D721Med (cell line): ENCODE results near the gene CADPS.

ENCODE experiments used
- DNase-seq: peaks from one replicate; pipeline ENCODE4 v3.0.0; 2011; ENCODE audit warnings: low spot score; ENCODE audit not compliant: insufficient read length
- FAIRE-seq: peaks from 2 replicates; lab custom pipeline; 2011; peaks lifted over from hg19 to GRCh38; lab: Jason Lieb, UNC
- TF ChIP-seq, protein P1 (sequence below): IDR thresholded peaks from 2 replicates; pipeline ENCODE4 v1.5.1; 2012; ENCODE audit warnings: mild to moderate bottlenecking, control low read depth; ENCODE audit not compliant: insufficient read depth; ENCODE audit errors: missing control alignments

CADPS gene

DNA sequence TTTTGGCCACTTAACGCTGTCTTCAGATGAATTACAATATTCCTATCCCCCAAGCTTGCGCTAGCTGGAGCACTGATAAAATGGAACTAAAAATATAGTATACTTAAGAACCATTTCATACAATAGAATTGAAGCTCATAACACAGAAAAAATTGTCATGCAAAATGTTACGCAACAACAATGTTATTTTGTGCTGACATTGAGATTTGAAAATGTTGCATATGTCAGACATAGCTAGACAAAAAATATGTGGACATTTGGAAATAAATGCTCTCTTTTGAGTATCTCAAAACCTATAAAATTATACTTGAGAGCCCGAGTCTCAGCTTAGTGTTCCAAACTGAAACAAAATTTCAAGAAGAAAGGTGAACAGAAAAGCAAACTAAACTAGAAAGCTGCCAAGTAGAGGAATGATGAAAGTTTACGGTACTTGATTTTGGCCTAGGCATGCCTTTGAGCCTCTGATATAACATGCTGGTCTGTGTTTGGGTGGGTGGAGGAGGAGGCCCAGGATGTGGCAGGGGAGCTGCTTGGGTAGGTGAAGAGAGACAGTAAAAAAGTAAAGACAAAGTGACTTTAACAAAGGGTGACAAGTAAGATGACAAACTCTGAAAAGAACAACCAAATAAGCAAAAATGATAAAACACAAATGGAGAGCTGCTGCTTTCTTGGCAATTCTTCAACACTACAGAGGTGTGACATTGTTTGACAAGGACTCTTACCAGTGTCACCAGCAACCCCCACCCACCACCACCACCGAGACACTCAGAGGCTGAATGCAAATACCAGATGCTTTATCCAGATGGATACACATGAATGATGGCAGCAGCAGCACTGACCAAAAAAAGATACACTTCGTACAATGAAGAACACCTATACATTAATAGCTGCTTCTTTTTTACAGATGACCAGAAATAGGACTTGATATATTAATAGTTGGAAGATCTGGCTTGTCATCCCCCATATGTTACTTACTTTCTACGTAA is 372.6 kb downstream of the CADPS start:
- TF ChIP-seq, protein P1, sequence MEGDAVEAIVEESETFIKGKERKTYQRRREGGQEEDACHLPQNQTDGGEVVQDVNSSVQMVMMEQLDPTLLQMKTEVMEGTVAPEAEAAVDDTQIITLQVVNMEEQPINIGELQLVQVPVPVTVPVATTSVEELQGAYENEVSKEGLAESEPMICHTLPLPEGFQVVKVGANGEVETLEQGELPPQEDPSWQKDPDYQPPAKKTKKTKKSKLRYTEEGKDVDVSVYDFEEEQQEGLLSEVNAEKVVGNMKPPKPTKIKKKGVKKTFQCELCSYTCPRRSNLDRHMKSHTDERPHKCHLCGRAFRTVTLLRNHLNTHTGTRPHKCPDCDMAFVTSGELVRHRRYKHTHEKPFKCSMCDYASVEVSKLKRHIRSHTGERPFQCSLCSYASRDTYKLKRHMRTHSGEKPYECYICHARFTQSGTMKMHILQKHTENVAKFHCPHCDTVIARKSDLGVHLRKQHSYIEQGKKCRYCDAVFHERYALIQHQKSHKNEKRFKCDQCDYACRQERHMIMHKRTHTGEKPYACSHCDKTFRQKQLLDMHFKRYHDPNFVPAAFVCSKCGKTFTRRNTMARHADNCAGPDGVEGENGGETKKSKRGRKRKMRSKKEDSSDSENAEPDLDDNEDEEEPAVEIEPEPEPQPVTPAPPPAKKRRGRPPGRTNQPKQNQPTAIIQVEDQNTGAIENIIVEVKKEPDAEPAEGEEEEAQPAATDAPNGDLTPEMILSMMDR: no peak
- DNase-seq: no peak

GRCh38 chr3:62501289-62501668 is 373.9 kb downstream of the CADPS start:
- no peak for DNase-seq
- peak; percentile 29 for FAIRE-seq
- TF ChIP-seq, protein P1: no peak

More for the DNA sequence above, 372.6 kb downstream of the CADPS start:
- FAIRE-seq: no peak

- DNase-seq: no peak
- no peak for FAIRE-seq
- TF ChIP-seq, protein P1: no peak
Measured at GRCh38 chr3:62500556-62501288, 374.5 kb downstream of the CADPS start.

- TF ChIP-seq, protein P1: no peak
- FAIRE-seq: no peak
- no peak for DNase-seq
Measured at GRCh38 chr3:62497156-62497555, 378.1 kb downstream of the CADPS start.

DNA sequence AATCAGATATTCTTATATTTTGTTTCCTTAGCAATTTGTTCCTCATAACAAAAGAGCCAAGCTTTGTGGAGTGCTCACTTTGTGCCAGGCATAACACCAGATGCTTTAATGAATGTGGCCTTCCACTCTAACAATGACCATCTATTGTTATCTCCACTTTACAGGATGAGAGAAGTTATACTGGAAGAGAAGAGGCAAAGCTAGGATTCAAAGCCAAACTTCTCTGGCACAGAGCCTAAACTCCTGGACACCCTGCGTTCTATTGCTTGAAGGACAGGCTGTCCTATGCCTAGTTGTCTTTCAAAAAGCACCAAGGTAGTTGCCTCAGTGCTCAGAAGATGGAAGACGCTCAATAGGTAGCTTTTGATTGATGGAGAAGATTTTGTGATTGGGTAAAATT is 378.7 kb downstream of the CADPS start:
- DNase-seq (no peak), FAIRE-seq (no peak)
- TF ChIP-seq, protein P1: no peak

- DNase-seq (no peak), FAIRE-seq (no peak)
- TF ChIP-seq, protein P1: no peak
Measured at GRCh38 chr3:62493109-62493801, 382.0 kb downstream of the CADPS start.
